Heart right ventricle (tissue), 16 donors: Measurements from ENCODE around the gene LST1. TPM values are rescaled to one million over a fixed set of nuclear protein-coding genes. Genes with fewer than 3 reads are reported as not detected.

Experiments
- ATAC-seq, 8 donors: fragments of 200-7000 bp; cut with Tn5 transposase; one replicate each; pipeline ENCODE4 v1.9.1; 2020; ENCODE audit warnings: mild to moderate bottlenecking in 8 of 8, moderate library complexity in 8 of 8, moderate number of reproducible peaks in 1 of 8
- DNase-seq, 2 donors: peaks; one replicate each; pipeline ENCODE4 v3.0.0-alpha.2; 2020
- H3K27ac ChIP-seq, 10 donors: fragments of 200-600 bp; sonication (generic) in 2 of 10; one replicate each; pipeline versions ENCODE4 v1.5.0 to v1.8.0; 2020 to 2022; ENCODE audit warnings: mild to moderate bottlenecking in 3 of 10
- H3K27me3 ChIP-seq, 7 donors: fragments of 200-600 bp; one replicate each; pipeline ENCODE4 v1.8.0; 2021 to 2022; ENCODE audit warnings: mild to moderate bottlenecking in 2 of 7
- H3K36me3 ChIP-seq, 9 donors: fragments of 200-600 bp; sonication (generic) in 1 of 9; one replicate each; pipeline versions ENCODE4 v1.5.0 to v1.8.0; 2020 to 2022; ENCODE audit warnings: mild to moderate bottlenecking in 2 of 9
- H3K4me1 ChIP-seq, 9 donors: fragments of 200-600 bp; sonication (generic) in 1 of 9; one replicate each; pipeline versions ENCODE4 v1.5.0 to v1.8.0; 2020 to 2022; ENCODE audit warnings: mild to moderate bottlenecking in 4 of 9
- H3K4me3 ChIP-seq, 10 donors: fragments of 200-600 bp; sonication (generic) in 2 of 10; one replicate each; pipeline versions ENCODE4 v1.5.0 to v1.8.0; 2020 to 2022; ENCODE audit warnings: mild to moderate bottlenecking in 7 of 10, moderate library complexity in 2 of 10
- H3K9me3 ChIP-seq, 11 donors: fragments of 200-600 bp in 10 of 11; sonication (generic) in 2 of 11; one replicate each; pipeline versions ENCODE4 v1.5.0 to v1.8.0; 2013 to 2022; ENCODE audit warnings: mild to moderate bottlenecking in 2 of 11, control low read depth in 1 of 11, moderate library complexity in 1 of 11
- CTCF ChIP-seq, 9 donors: fragments of 200-600 bp; sonication (generic) in 2 of 9; IDR thresholded peaks; one replicate each; pipeline versions ENCODE4 v1.5.0 to v1.8.0; 2021 to 2022; ENCODE audit warnings: antibody characterized with exemption in 9 of 9, mild to moderate bottlenecking in 5 of 9, moderate library complexity in 1 of 9
- WGBS, 2 donors: extraction: QIAGEN DNeasy Blood & Tissue Kit; methylation state at CpG; one replicate each; pipeline ENCODE4 v1.1.7; 2013; ENCODE audit warnings: inconsistent platforms in 1 of 2; 5-methylcytosine and 5-hydroxymethylcytosine counted together
- intact Hi-C, 10 donors: fragments of 100-400 bp; cut with DNase I; formaldehyde crosslinking; loops; one replicate each; pipeline versions ENCODE4 v1.11.1 to v1.14.2; 2022
- polyA plus RNA-seq, 2 donors: library from polyadenylated mRNA; stranded (reverse); fragments of 200-250 nt; gene quantifications; one replicate each; pipeline ENCODE4 v1.2.3, GENCODE V29; 2013
- total RNA-seq, 10 donors: library from RNA; stranded (reverse); fragmentation: NEBNext Ultra II Directional in 3 of 10; extraction: Animal tissue kit (Norgen Biotek cat#: 25700) in 3 of 10; gene quantifications; one replicate each; pipeline versions ENCODE4 v1.2.1 to v1.2.4, GENCODE V29; 2021 to 2023
- donor health status: Arrhythmogenic right ventricular cardiomyopathy.
- donor health status: ischemic (EF 13 %, LVEDD 7.1; RV severe dilation, severe dysfunction).
- donor health status: healthy with polysubstance abuse.
- donor health status: DM: no; HTN: yes; CAD: no.
- donor health status: DM: no; HTN: no; CAD: no.
- donor health status: ischemic (EF 25% LVEDD 6.9; RV normal size, moderate dysfunction).
- donor health status: ischemic (EF 25% LVEDD 5.7; RV mildly dilated, moderate dysfunction).
- donor health status: healthy.
- donor health status: DM: yes; HTN: yes; CAD: no.
- donor health status: Ischemic cardiomyopathy.
- donor health status: ischemic (EF 35%, LVEDD 5.7; RV mildly dilated, moderate dysfunction).
- donor health status: nonischemic (EF 11% LVEDD 7.7; RV severe dilation, severe dysfunction).
- donor health status: DM: yes; HTN: yes; CAD: no.
- donor health status: PGD.
- donor health status: ischemic (EF 29% LVEDD 5.4; RV normal size, mild dysfunction).
- donor health status: nonischemic (EF 23%, LVEDD 6.1; RV moderate dilation, normal function).

LST1 gene
- total and polyA plus RNA-seq, 12 donors: 2.6 to 35.6 (median 5.1) TPM

- Histone ChIP-seq H3K27me3 (no peaks in the 10 kb centered on the region), H3K4me3 (no peak overlapping the region), H3K9me3 (no peaks in the 10 kb centered on the region), H3K36me3 (peaks cover 7 to 100% (median 88%) of the 10 kb centered on the region in 9 donors), H3K4me1 (no peaks in the 10 kb centered on the region), H3K27ac (no peak overlapping the region)
- intact Hi-C loops: no loop called here
- 84 to 87% methylated on average over 16 of the region's 16 CpGs for WGBS, 2 donors
- TF ChIP-seq CTCF (IDR thresholded peaks at IDR 0.05): no peak
- DNase-seq (no peak), ATAC-seq (peak in 2 of 8 donors; percentile 8 to 12)
Measured at GRCh38 chr6:31631209-31631608, 45.1 kb downstream of the LST1 start.

- intact Hi-C loops: no loop called here
- Histone ChIP-seq H3K4me1 (no peaks in the 10 kb centered on the region), H3K27me3 (no peaks in the 10 kb centered on the region), H3K9me3 (no peaks in the 10 kb centered on the region), H3K36me3 (peaks cover 4 to 100% (median 88%) of the 10 kb centered on the region in 9 donors), H3K4me3 (no peak overlapping the region), H3K27ac (no peak overlapping the region)
- ATAC-seq: peak in 6 of 8 donors; percentile 5 to 27 (median 20)
- no peak for DNase-seq
- 90% methylated on average over 32 of the region's 32 CpGs for WGBS, 2 donors
- TF ChIP-seq CTCF (IDR thresholded peaks at IDR 0.05): no peak
Measured at GRCh38 chr6:31631681-31632278, 45.7 kb downstream of the LST1 start.

- H3K27me3 ChIP-seq: no peaks in the 10 kb centered on the region
- WGBS, 2 donors: 90 to 91% methylated on average over 26 of the region's 26 CpGs
- H3K9me3 ChIP-seq: no peaks in the 10 kb centered on the region
- H3K4me1 ChIP-seq: peaks cover 0 to 3% (median 0%) of the 10 kb centered on the region in 9 donors
- intact Hi-C loops: no loop called here
- ATAC-seq (peak in 3 of 8 donors; percentile 2 to 7 (median 2)), DNase-seq (no peak)
- no peak overlapping the region for H3K4me3 ChIP-seq
- no peak overlapping the region for H3K27ac ChIP-seq
- no peak for TF ChIP-seq CTCF (IDR thresholded peaks at IDR 0.05)
- H3K36me3 ChIP-seq: peaks cover 0 to 100% (median 88%) of the 10 kb centered on the region in 9 donors
Measured at GRCh38 chr6:31632279-31632946, 46.3 kb downstream of the LST1 start.

- Histone ChIP-seq H3K36me3 (peaks cover 0 to 100% (median 87%) of the 10 kb centered on the region in 9 donors), H3K9me3 (no peaks in the 10 kb centered on the region), H3K4me1 (peaks cover 0 to 9% (median 0%) of the 10 kb centered on the region in 9 donors), H3K4me3 (no peak overlapping the region), H3K27ac (no peak overlapping the region), H3K27me3 (no peaks in the 10 kb centered on the region)
- TF ChIP-seq CTCF (IDR thresholded peaks at IDR 0.05): no peak
- no peak for ATAC-seq
- WGBS, 2 donors: 83 to 85% methylated on average over 7 of the region's 7 CpGs
- intact Hi-C loops: no loop called here
- DNase-seq: no peak
Measured at GRCh38 chr6:31633447-31633846, 47.4 kb downstream of the LST1 start.
